HL-60 (cell line): Measurements from ENCODE around the gene OR2M2.

Experiments used
- CTCF ChIP-seq: IDR thresholded peaks from one replicate; pipeline ENCODE4 v1.5.1; 2011; ENCODE audit warnings: low read length, control low read depth, inconsistent platforms; ENCODE audit not compliant: insufficient read depth
- GABPA ChIP-seq: IDR thresholded peaks from 2 replicates; pipeline ENCODE4 v1.6.1; 2012; ENCODE audit warnings: low read depth
- POLR2AphosphoS5 ChIP-seq: IDR thresholded peaks from 2 replicates; pipeline ENCODE4 v1.6.1; 2012; ENCODE audit warnings: low read depth
- REST ChIP-seq: IDR thresholded peaks from 2 replicates; pipeline ENCODE4 v1.6.1; 2012; ENCODE audit warnings: low read depth; ENCODE audit not compliant: insufficient replicate concordance
- SPI1 ChIP-seq: IDR thresholded peaks from 2 replicates; pipeline ENCODE4 v1.6.1; 2012; ENCODE audit warnings: low read depth, mild to moderate bottlenecking, borderline replicate concordance

GRCh38 chr1:248187363-248187762, 12.7 kb downstream of the OR2M2 start:
- TF ChIP-seq CTCF, result no peak
- TF ChIP-seq REST, result no peak
- TF ChIP-seq POLR2AphosphoS5, result no peak
- no peak for TF ChIP-seq GABPA
- no peak for TF ChIP-seq SPI1
